ELR (cell line): ENCODE results near the gene ARHGAP25.

Source experiments
- DNase-seq: peaks from one replicate; pipeline ENCODE4 v3.0.0-alpha.2; 2015; ENCODE audit warnings: low read depth

ARHGAP25 gene

GRCh38 chr2:68720665-68721064 is 13.9 kb upstream of the ARHGAP25 start:
- no peak for DNase-seq

GRCh38 chr2:68721482-68722101 is 13.0 kb upstream of the ARHGAP25 start:
- no peak for DNase-seq

- DNase-seq = no peak
Observed at GRCh38 chr2:68722712-68723111, 11.9 kb upstream of the ARHGAP25 start.

DNA sequence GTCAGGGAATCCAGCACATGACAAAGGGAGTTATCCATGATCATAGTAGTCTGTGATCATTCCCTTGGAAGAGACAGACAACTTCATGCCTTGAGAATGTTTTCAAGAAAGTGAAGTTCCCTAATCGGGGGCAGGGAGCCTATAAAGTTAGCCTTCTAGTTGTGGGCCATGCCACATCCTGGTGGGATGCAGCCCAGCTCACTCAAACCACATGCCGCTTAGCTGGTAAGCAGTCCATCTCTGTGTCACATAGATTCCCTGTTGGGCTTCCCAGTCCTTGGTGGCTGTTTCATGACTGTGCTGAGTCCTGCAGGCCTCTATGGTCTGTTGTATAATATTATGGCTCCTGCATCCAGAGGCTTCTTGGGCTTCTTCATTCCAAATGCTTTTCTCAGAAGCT is 11.4 kb upstream of the ARHGAP25 start:
- no peak for DNase-seq

DNA sequence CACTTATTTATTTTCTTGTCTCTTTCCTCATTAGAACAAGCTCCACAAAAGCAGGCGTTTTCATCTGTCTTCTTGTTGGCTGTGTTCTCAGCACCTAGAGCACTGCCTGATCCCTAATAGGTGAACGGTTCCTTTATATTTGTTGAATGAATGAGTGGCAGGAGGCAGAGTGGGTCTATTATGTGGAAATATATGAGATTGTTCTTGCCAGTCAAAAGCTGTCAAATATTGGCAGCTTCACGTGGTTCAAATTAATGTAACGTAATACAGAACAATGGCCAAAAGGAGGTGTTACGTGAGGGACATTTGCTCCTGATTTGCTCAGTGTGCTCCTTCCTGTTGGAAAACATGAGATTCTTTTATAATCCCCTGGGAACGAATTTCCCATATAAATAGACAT is 8.5 kb upstream of the ARHGAP25 start:
- no peak for DNase-seq

GRCh38 chr2:68726608-68727367 is 7.8 kb upstream of the ARHGAP25 start:
- DNase-seq = peak; percentile 75

DNA sequence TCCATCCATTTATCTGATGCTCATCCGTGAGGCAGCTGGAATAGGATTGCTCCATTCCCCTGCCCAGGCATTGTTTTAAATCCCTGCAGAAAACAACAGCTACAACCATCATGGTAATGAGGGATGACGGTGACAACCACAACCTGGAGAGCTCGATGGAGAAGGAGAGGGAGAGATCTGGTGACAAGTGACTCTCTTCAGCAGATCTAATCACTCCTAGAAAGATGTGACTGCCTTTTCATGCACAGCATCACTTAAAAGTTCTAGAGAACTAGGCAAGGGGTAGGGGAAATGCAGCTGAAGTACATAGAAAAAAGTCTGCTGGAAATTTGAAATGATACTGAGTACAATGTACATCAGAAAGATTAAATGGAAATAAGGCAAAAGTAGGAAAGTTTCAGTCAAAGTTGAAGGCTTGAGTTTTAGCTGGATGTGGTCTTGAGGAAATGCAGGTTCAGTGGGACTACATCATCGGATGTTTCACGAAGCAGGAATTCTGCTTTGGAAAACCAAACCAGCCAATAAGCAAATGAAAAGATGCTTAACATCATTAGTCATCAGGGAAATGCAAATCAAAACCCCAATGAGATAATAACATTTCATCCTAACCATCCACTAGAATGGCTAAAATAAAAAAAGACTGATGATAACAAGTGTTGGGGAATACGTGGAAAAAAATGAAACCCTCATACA is 6.8 kb upstream of the ARHGAP25 start:
- peak; percentile 91 for DNase-seq

DNA sequence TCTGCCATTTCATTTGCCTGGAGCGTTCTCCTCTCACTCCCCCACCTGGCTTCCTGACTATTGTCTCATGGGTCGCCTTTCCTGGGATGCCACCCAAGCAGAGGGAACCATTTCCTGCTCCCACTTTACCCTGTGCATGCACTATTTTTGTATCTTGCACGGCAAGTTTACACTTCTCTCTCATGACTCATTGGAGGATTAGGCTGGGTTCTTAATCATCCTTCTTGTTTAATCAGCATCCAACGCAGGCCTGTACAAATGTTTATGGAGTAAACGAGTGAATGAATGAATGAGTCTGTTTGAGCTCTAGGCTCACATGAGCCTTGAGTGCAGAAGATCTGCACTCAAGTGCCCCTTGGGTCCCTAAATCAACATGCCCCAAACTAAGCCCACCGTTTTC is 3.8 kb upstream of the ARHGAP25 start:
- DNase-seq = peak; percentile 82

- DNase-seq = no peak
Observed at GRCh38 chr2:68732036-68732932, 2.3 kb upstream of the ARHGAP25 start.

DNA sequence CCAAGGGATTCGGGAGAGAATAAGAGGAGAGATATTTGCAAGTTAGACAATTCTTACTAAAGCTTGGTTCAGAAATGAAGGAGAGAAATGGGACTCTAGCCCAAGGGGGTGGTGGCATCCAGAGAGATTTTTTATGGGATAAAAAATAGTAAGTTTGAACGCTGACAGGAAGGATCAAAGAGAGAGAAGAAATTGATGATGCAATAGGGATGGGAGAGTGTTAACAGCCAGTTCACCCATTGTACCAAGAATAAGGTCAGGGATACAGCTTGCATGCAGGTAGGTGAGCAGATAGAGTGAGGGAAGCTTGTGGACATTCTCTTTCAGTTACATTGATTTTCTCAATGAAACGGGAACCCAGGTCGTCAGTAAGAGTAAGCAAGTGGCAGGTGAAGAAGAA is 1.2 kb upstream of the ARHGAP25 start:
- DNase-seq = no peak

GRCh38 chr2:68734176-68734575 is 435 bp upstream of the ARHGAP25 start:
- no peak for DNase-seq

GRCh38 chr2:68736086-68736485 is 1.5 kb downstream of the ARHGAP25 start:
- DNase-seq = no peak

GRCh38 chr2:68737711-68738110 is 3.1 kb downstream of the ARHGAP25 start:
- no peak for DNase-seq

GRCh38 chr2:68738906-68739594 is 4.4 kb downstream of the ARHGAP25 start:
- no peak for DNase-seq

- DNase-seq = no peak
Observed at GRCh38 chr2:68739595-68740399, 5.2 kb downstream of the ARHGAP25 start.

DNA sequence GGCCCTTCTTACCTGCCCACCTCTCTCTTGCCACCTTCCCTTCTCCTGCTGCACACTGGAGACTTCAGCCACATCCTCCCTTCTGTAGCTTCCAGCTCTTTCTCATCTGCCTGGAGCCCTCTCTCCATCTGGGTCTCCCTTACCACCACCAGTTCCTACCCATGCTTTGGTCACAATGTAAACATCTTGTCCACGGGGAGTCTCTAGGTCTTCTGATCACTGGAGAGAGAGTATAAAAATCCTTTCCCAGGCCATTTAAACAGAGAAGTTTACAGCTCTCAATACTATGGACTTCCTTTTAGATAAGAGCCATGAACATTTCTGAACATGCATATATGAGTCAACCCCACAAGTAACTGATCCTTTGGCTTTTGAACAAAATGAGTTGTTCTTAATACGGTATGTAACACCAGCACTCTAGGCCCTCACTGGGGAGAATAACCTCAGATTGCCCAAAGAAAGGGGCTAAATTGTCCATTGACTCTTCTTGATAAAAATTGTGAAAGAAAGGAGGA is 5.8 kb downstream of the ARHGAP25 start:
- peak; percentile 50 for DNase-seq

DNA sequence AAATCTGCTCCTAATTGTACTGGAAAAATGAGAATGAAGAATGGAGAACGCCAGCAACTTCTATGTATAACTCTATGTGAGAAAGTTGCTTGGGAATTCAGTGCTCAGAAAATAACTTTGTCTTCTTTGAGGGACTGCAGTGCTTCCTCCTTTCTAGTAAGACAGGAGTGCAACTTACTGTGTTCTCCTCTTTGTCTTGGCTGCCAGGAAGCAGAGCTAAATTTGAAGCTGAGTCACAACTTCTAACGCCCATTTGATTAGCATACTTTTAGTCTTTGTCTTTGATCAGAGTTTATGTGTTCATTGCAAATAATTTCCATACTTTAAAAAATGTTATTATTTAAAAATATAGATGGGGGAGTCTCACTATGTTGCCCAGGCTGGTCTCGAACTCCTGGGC is 6.6 kb downstream of the ARHGAP25 start:
- DNase-seq = peak; percentile 42

DNA sequence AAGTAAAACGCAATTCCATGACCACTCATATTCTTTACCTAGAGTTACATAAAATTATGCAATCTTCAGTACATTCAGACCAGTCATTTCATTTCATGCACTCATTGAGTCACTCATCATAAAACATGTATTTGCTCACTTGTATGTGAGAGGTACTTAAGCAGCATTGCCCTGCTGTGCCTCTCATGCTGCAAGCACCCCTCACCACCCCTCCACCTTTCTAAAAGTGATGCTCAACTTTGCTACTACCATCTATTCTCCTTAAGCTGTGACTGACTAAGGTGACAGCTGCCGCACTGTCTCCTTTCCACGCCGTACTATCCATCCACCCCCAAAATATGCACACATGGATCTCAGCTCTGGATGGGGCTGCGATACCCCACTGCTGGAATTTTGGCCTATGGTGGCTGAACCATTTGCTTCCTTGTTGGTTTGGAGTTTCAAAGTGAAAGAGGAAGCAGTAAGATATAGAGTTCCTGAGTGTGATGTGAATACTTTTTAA is 7.2 kb downstream of the ARHGAP25 start:
- peak; percentile 30 for DNase-seq

GRCh38 chr2:68742626-68743415 is 8.2 kb downstream of the ARHGAP25 start:
- no peak for DNase-seq
